Gastroesophageal sphincter (tissue), 4 donors: Measurements from ENCODE around the gene PDZD8. TPM values are rescaled to one million over a fixed set of nuclear protein-coding genes. Genes with fewer than 3 reads are reported as not detected.

Source experiments
- ATAC-seq: fragments of 150-250 bp; one replicate; pipeline ENCODE4 v1.9.1; 2016; ENCODE audit warnings: mild to moderate bottlenecking, moderate library complexity
- H3K27ac ChIP-seq, 4 donors: fragments of 200-600 bp; sonication (generic) in 3 of 4; 1 replicate in 3 of 4; 2 replicates in 1 of 4; pipeline ENCODE4 v1.5.1; 2016 to 2019
- H3K27me3 ChIP-seq: fragments of 200-600 bp; sonication (generic); one replicate; pipeline ENCODE4 v1.5.1; 2019
- H3K36me3 ChIP-seq, 2 donors: fragments of 200-600 bp; sonication (generic); one replicate each; pipeline ENCODE4 v1.5.1; 2019; ENCODE audit warnings: control low read depth in 1 of 2
- H3K4me1 ChIP-seq, 3 donors: fragments of 200-600 bp; sonication (generic); 1 replicate in 2 of 3; 2 replicates in 1 of 3; pipeline ENCODE4 v1.5.1; 2016 to 2019; ENCODE audit warnings: control low read depth in 2 of 3
- H3K4me3 ChIP-seq, 2 donors: fragments of 200-600 bp; sonication (generic); one replicate each; pipeline ENCODE4 v1.5.1; 2019; ENCODE audit warnings: mild to moderate bottlenecking in 1 of 2, moderate library complexity in 1 of 2
- H3K9me3 ChIP-seq, 3 donors: fragments of 200-600 bp; sonication (generic); one replicate each; pipeline ENCODE4 v1.5.1; 2017 to 2019; ENCODE audit warnings: control low read depth in 2 of 3
- CTCF ChIP-seq, 4 experiments: fragments of 200-600 bp in 2 of 4; fragments of 450-650 bp in 2 of 4; sonication (generic) in 1 of 4; IDR thresholded peaks; one replicate each; pipeline ENCODE4 v1.5.1; 2017 to 2019; ENCODE audit warnings: antibody characterized with exemption in 4 of 4, mild to moderate bottlenecking in 2 of 4, moderate library complexity in 2 of 4
- EP300 ChIP-seq: sonication (generic); formaldehyde crosslinking; IDR thresholded peaks from one replicate; pipeline ENCODE4 v1.6.1; 2017; ENCODE audit warnings: antibody characterized with exemption, mild to moderate bottlenecking
- POLR2A ChIP-seq, 2 donors: fragments of 450-650 bp; IDR thresholded peaks; one replicate each; pipeline ENCODE4 v1.6.1; 2017; ENCODE audit warnings: antibody characterized with exemption in 2 of 2, mild to moderate bottlenecking in 2 of 2, moderate library complexity in 1 of 2
- POLR2AphosphoS5 ChIP-seq: sonication (generic); formaldehyde crosslinking; IDR thresholded peaks from one replicate; pipeline ENCODE4 v1.6.1; 2017; ENCODE audit warnings: antibody characterized with exemption
- WGBS, 2 donors: methylation state at CpG; one replicate each; pipeline ENCODE4 v1.1.5; 2018; ENCODE audit warnings: low coverage in 1 of 2; 5-methylcytosine and 5-hydroxymethylcytosine counted together
- total RNA-seq, 4 donors: library from RNA; depleted of rRNA; stranded (reverse); fragments of >200 nt; gene quantifications; one replicate each; pipeline ENCODE4 v1.1.0, GENCODE V29; 2016

The PDZD8 gene
- total RNA-seq, 4 donors from 2014 or later, result 32.8 to 49.2 (median 37.3) TPM

GRCh38 chr10:117352724-117353123, 22.5 kb downstream of the PDZD8 start:
- 100% methylated on average over 1 to 2 of the region's 2 CpGs for WGBS, 2 donors
- Histone ChIP-seq H3K27me3 (no peaks in the 10 kb centered on the region), H3K4me3 (no peak overlapping the region), H3K27ac (no peak overlapping the region), H3K9me3 (no peaks in the 10 kb centered on the region), H3K36me3 (no peaks in the 10 kb centered on the region), H3K4me1 (peaks cover 0 to 26% (median 0%) of the 10 kb centered on the region in 3 donors)
- ATAC-seq, result no peak
- TF ChIP-seq EP300, result no peak
- TF ChIP-seq POLR2A (IDR thresholded peaks at IDR 0.05), result no peak
- TF ChIP-seq POLR2AphosphoS5, result no peak
- no peak for TF ChIP-seq CTCF (IDR thresholded peaks at IDR 0.05)

GRCh38 chr10:117351996-117352395, 23.2 kb downstream of the PDZD8 start:
- Histone ChIP-seq H3K27ac (no peak overlapping the region), H3K36me3 (no peaks in the 10 kb centered on the region), H3K4me1 (peaks cover 0 to 26% (median 0%) of the 10 kb centered on the region in 3 donors), H3K27me3 (no peaks in the 10 kb centered on the region), H3K9me3 (no peaks in the 10 kb centered on the region), H3K4me3 (no peak overlapping the region)
- ATAC-seq, result no peak
- WGBS, 2 donors, result 92 to 95% methylated on average over 2 of the region's 2 CpGs
- TF ChIP-seq POLR2A (IDR thresholded peaks at IDR 0.05) (no peak), EP300 (no peak), POLR2AphosphoS5 (no peak), CTCF (IDR thresholded peaks at IDR 0.05) (no peak)

DNA sequence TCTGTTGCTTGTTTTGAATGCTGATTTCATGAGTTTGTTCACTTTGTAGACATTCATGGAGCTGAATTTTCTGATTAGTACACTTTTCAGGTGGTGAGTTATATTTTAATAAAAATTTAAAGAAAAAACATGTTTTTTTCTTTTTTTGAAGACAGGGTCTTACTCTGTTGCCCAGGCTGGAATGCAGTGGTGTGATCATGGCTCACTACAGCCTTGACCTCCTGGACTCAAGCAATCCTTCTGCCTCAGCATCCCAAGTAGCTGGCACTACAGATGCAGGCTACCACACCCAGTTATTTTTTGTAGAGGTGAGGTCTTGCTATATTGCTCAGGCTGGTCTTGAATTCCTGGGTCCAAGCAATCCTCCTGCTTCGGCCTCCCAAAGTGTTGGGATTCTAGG, 23.7 kb downstream of the PDZD8 start:
- Histone ChIP-seq H3K36me3 (no peaks in the 10 kb centered on the region), H3K27ac (no peak overlapping the region), H3K9me3 (no peaks in the 10 kb centered on the region), H3K27me3 (no peaks in the 10 kb centered on the region), H3K4me3 (no peak overlapping the region), H3K4me1 (peaks cover 0 to 26% (median 0%) of the 10 kb centered on the region in 3 donors)
- TF ChIP-seq EP300, result no peak
- no peak for ATAC-seq
- WGBS, 2 donors, result 78 to 86% methylated on average over 1 of the region's 1 CpG

GRCh38 chr10:117350909-117351308, 24.3 kb downstream of the PDZD8 start:
- H3K27me3 ChIP-seq, result no peaks in the 10 kb centered on the region
- WGBS, 2 donors, result 88 to 90% methylated on average over 3 of the region's 3 CpGs
- no peaks in the 10 kb centered on the region for H3K36me3 ChIP-seq
- TF ChIP-seq POLR2AphosphoS5, result no peak
- TF ChIP-seq POLR2A (IDR thresholded peaks at IDR 0.05), result no peak
- TF ChIP-seq EP300, result no peak
- TF ChIP-seq CTCF (IDR thresholded peaks at IDR 0.05), result no peak
- H3K4me1 ChIP-seq, result peaks cover 0 to 26% (median 0%) of the 10 kb centered on the region in 3 donors
- no peak overlapping the region for H3K27ac ChIP-seq
- no peak overlapping the region for H3K4me3 ChIP-seq
- ATAC-seq, result no peak
- no peaks in the 10 kb centered on the region for H3K9me3 ChIP-seq

GRCh38 chr10:117348236-117348635, 27.0 kb downstream of the PDZD8 start:
- H3K4me1 ChIP-seq, result peaks cover 0 to 1% (median 0%) of the 10 kb centered on the region in 3 donors
- 88 to 93% methylated on average over 5 of the region's 5 CpGs for WGBS, 2 donors
- no peak overlapping the region for H3K27ac ChIP-seq

More at GRCh38 chr10:117348236-117348635, 27.0 kb downstream of the PDZD8 start:
- ATAC-seq, result no peak
- TF ChIP-seq CTCF (IDR thresholded peaks at IDR 0.05) (no peak), POLR2A (IDR thresholded peaks at IDR 0.05) (no peak), POLR2AphosphoS5 (no peak), EP300 (no peak)
- no peaks in the 10 kb centered on the region for H3K27me3 ChIP-seq
- H3K36me3 ChIP-seq, result no peaks in the 10 kb centered on the region
- H3K9me3 ChIP-seq, result no peaks in the 10 kb centered on the region
- H3K4me3 ChIP-seq, result no peak overlapping the region
